Stimulated activated CD4-positive, alpha-beta T cell treated with anti-CD3 and anti-CD28 coated beads, Interleukin-4, amount 100 ng/mL, for 48 hours (primary cell): ENCODE measurements around the gene KRTAP20-3.

Experiments
- DNase-seq, 2 donors: peaks; one replicate each; pipeline ENCODE4 v3.0.0-alpha.2; 2020; ENCODE audit warnings: low read depth in 2 of 2

The KRTAP20-3 gene

GRCh38 chr21:30680586-30680985 is 37.9 kb downstream of the KRTAP20-3 start:
- DNase-seq = no peak

GRCh38 chr21:30684506-30684905 is 41.8 kb downstream of the KRTAP20-3 start:
- DNase-seq = no peak

GRCh38 chr21:30689822-30690221 is 47.2 kb downstream of the KRTAP20-3 start:
- DNase-seq = no peak
